ENCODE results near the gene MARCHF2.

DNA sequence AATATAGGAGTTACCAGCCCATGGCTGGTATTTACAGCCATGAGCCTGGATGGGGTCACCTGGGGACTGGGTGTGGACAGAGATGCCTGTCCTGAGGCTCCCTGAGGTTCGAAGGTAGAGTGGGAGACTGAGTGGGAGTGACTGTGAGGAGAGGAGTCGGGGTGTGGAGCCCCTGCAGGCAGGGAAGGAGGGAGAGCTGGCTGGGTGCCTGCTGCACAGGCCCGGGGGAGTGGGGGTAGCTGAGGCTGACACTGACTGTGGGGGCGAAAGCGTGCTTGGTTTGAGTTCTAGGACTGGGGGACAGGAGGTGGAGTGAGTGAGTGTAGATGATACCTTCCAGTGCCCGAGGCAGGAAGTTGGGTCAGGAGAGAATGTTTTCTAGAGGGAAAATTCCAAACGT is 15.8 kb upstream of the MARCHF2 start:
- TF ChIP-seq POLR2A (IDR thresholded peaks at IDR 0.05; ENCODE audit: extremely low read depth, insufficient read length): no peak
- TF ChIP-seq, protein P1, sequence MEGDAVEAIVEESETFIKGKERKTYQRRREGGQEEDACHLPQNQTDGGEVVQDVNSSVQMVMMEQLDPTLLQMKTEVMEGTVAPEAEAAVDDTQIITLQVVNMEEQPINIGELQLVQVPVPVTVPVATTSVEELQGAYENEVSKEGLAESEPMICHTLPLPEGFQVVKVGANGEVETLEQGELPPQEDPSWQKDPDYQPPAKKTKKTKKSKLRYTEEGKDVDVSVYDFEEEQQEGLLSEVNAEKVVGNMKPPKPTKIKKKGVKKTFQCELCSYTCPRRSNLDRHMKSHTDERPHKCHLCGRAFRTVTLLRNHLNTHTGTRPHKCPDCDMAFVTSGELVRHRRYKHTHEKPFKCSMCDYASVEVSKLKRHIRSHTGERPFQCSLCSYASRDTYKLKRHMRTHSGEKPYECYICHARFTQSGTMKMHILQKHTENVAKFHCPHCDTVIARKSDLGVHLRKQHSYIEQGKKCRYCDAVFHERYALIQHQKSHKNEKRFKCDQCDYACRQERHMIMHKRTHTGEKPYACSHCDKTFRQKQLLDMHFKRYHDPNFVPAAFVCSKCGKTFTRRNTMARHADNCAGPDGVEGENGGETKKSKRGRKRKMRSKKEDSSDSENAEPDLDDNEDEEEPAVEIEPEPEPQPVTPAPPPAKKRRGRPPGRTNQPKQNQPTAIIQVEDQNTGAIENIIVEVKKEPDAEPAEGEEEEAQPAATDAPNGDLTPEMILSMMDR (IDR thresholded peaks at IDR 0.05; ENCODE audit: low read depth, low read length): no peak

Measured in NB4 (cell line).